OCI-LY3 (cell line): ENCODE data around the gene PHYHD1.

Source experiments
- H2AFZ ChIP-seq: fragments of 200-600, 300-600 bp; shearing (Covaris generic); 2 replicates; pipeline ENCODE4 v1.6.0; 2014; ENCODE audit warnings: antibody characterized with exemption, low read depth, low read length
- H3K27ac ChIP-seq: fragments of 200-600, 300-600 bp; sonication (generic); 2 replicates; pipeline ENCODE4 v1.5.1; 2014; ENCODE audit warnings: mild to moderate bottlenecking, low read length, moderate library complexity, mixed read lengths
- H3K27me3 ChIP-seq: fragments of 200-600, 300-600 bp; sonication (generic); 2 replicates; pipeline ENCODE4 v1.6.1; 2014; ENCODE audit warnings: low read depth, low read length, mixed read lengths
- H3K36me3 ChIP-seq: fragments of 200-600, 300-600 bp; sonication (generic); replicated peaks from 2 replicates; pipeline ENCODE3; 2014; ENCODE audit warnings: low read depth, low read length, mixed read lengths
- H3K4me1 ChIP-seq: fragments of 300-600, 200-600 bp; sonication (generic); 2 replicates; pipeline ENCODE4 v1.6.1; 2014; ENCODE audit warnings: low read length, mixed read lengths
- H3K4me2 ChIP-seq: fragments of 200-600, 300-600 bp; sonication (generic); 2 replicates; pipeline ENCODE4 v1.6.1; 2014; ENCODE audit warnings: low read length, mixed read lengths
- H3K4me3 ChIP-seq: fragments of 300-600, 200-600 bp; sonication (generic); 2 replicates; pipeline ENCODE4 v1.5.1; 2014; ENCODE audit warnings: antibody characterized with exemption, mild to moderate bottlenecking, low read length, moderate library complexity
- H3K79me2 ChIP-seq: fragments of 300-600, 200-600 bp; shearing (Covaris generic); 2 replicates; pipeline ENCODE4 v1.6.1; 2014; ENCODE audit warnings: mild to moderate bottlenecking, low read length, mixed read lengths
- H3K9ac ChIP-seq: fragments of 300-600, 200-600 bp; shearing (Covaris generic); 2 replicates; pipeline ENCODE4 v1.6.0; 2014; ENCODE audit warnings: mild to moderate bottlenecking, low read length, moderate library complexity
- H3K9me3 ChIP-seq: fragments of 200-600, 300-600 bp; shearing (Covaris generic); 2 replicates; pipeline ENCODE4 v1.6.1; 2014; ENCODE audit warnings: low read length, mixed read lengths; ENCODE audit not compliant: insufficient read depth
- H4K20me1 ChIP-seq: fragments of 200-600, 300-600 bp; sonication (generic); 2 replicates; pipeline ENCODE4 v1.6.1; 2016; ENCODE audit warnings: low read length, mixed read lengths; ENCODE audit not compliant: insufficient read depth
- EZH2phosphoT487 ChIP-seq: fragments of 200-600 bp; shearing (Covaris generic); IDR thresholded peaks from 2 replicates; pipeline ENCODE4 v1.6.1; 2018; ENCODE audit warnings: antibody characterized with exemption, mixed run types, low read depth
- TF ChIP-seq, protein P1 (sequence below): fragments of 200-600, 300-600 bp; sonication (generic); IDR thresholded peaks from 2 replicates; pipeline ENCODE4 v1.5.1; 2014; ENCODE audit warnings: antibody characterized with exemption, low read length, low read depth

PHYHD1 gene

GRCh38 chr9:128986671-128987070 is 65.9 kb downstream of the PHYHD1 start:
- Histone ChIP-seq H3K4me1 (no peaks in the 10 kb centered on the region), H3K4me2 (no peak overlapping the region), H3K9me3 (no peaks in the 10 kb centered on the region), H3K9ac (no peak overlapping the region), H3K27ac (no peak overlapping the region), H3K4me3 (no peak overlapping the region), H2AFZ (no peak overlapping the region), H3K27me3 (no peaks in the 10 kb centered on the region), H3K36me3 (peaks cover 48% of the 10 kb centered on the region), H3K79me2 (no peaks in the 10 kb centered on the region), H4K20me1 (no peaks in the 10 kb centered on the region)
- TF ChIP-seq, protein P1, sequence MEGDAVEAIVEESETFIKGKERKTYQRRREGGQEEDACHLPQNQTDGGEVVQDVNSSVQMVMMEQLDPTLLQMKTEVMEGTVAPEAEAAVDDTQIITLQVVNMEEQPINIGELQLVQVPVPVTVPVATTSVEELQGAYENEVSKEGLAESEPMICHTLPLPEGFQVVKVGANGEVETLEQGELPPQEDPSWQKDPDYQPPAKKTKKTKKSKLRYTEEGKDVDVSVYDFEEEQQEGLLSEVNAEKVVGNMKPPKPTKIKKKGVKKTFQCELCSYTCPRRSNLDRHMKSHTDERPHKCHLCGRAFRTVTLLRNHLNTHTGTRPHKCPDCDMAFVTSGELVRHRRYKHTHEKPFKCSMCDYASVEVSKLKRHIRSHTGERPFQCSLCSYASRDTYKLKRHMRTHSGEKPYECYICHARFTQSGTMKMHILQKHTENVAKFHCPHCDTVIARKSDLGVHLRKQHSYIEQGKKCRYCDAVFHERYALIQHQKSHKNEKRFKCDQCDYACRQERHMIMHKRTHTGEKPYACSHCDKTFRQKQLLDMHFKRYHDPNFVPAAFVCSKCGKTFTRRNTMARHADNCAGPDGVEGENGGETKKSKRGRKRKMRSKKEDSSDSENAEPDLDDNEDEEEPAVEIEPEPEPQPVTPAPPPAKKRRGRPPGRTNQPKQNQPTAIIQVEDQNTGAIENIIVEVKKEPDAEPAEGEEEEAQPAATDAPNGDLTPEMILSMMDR: no peak
- no peak for TF ChIP-seq EZH2phosphoT487

- H3K27ac ChIP-seq: no peak overlapping the region
- H3K4me2 ChIP-seq: no peak overlapping the region
- no peak overlapping the region for H3K9ac ChIP-seq
- H3K36me3 ChIP-seq: peaks cover 46% of the 10 kb centered on the region
- H3K79me2 ChIP-seq: no peaks in the 10 kb centered on the region
- H3K4me1 ChIP-seq: no peaks in the 10 kb centered on the region
- no peak overlapping the region for H2AFZ ChIP-seq
- no peaks in the 10 kb centered on the region for H3K27me3 ChIP-seq
- H4K20me1 ChIP-seq: no peaks in the 10 kb centered on the region
- TF ChIP-seq EZH2phosphoT487: no peak
- TF ChIP-seq, protein P1: no peak
- H3K4me3 ChIP-seq: no peak overlapping the region
- H3K9me3 ChIP-seq: no peaks in the 10 kb centered on the region
Measured at GRCh38 chr9:128987805-128988204, 67.0 kb downstream of the PHYHD1 start.
